Mammary microvascular endothelial cell (primary cell): Measurements from ENCODE around the gene CDC25B. TPM values are rescaled to one million over a fixed set of nuclear protein-coding genes. Genes with fewer than 3 reads are reported as not detected.

ENCODE experiments used
- total RNA-seq: library from RNA; depleted of rRNA; stranded (reverse); fragments of >200 nt; gene quantifications from 2 replicates; pipeline ENCODE4 v1.2.3, GENCODE V29; 2015

CDC25B gene
- total RNA-seq = 59.7 and 65.4 TPM in 2 replicates

GRCh38 chr20:3795511-3796468 lies at the start of gene CDC25B:
Gene CDC25B, plus strand, starts transcription at chr20:3796310. Its CDS starts 222 bp downstream, at chr20:3796532.

GRCh38 chr20:3767427-3768341 lies 28.4 kb upstream of the CDC25B start, which contains the start of gene ADISSP:
Gene ADISSP, minus strand, starts transcription at chr20:3767753. Its CDS starts 7,653 bp downstream, at chr20:3760100.

GRCh38 chr20:3781153-3781910 lies 14.8 kb upstream of the CDC25B start, which contains the start of gene SPEF1:
Gene SPEF1, minus strand, starts transcription at chr20:3781448. Its CDS starts 161 bp downstream, at chr20:3781287.

GRCh38 chr20:3786665-3787323 lies 9.3 kb upstream of the CDC25B start, which contains the start of gene CENPB:
Gene CENPB, minus strand, starts transcription at chr20:3786740. Its CDS starts 257 bp downstream, at chr20:3786483.

GRCh38 chr20:3820048-3820900 lies 24.2 kb downstream of the CDC25B start, which contains the start of gene AP5S1:
Gene AP5S1, plus strand, starts transcription at chr20:3820547. Its CDS starts 1,571 bp downstream, at chr20:3822118.

GRCh38 chr20:3846740-3847428 lies 50.8 kb downstream of the CDC25B start, which contains the start of gene MAVS:
Gene MAVS, plus strand, starts transcription at chr20:3846834. Its CDS starts 7,791 bp downstream, at chr20:3854625.

Other genes with a start within 250 kb of the CDC25B start
- not detected in 2 replicates for gene GFRA4, start 132.9 kb upstream of the CDC25B start, total RNA-seq
- gene ADAM33, start 114.3 kb upstream of the CDC25B start, total RNA-seq = not detected in 2 replicates
- gene SIGLEC1, start 83.7 kb upstream of the CDC25B start, total RNA-seq = not detected in 2 replicates
- gene HSPA12B, start 63.6 kb upstream of the CDC25B start, total RNA-seq = 49.3 and 50.2 TPM in 2 replicates
- 56.4 and 56.9 TPM in 2 replicates for gene ADISSP, start 28.6 kb upstream of the CDC25B start, total RNA-seq
- gene SPEF1, start 14.9 kb upstream of the CDC25B start, total RNA-seq = not detected in 2 replicates
- gene CENPB, start 9.6 kb upstream of the CDC25B start, total RNA-seq = 97.8 and 101 TPM in 2 replicates
- 23.5 and 26.3 TPM in 2 replicates for gene AP5S1, start 24.2 kb downstream of the CDC25B start, total RNA-seq
- gene MAVS, start 50.5 kb downstream of the CDC25B start, total RNA-seq = 23.9 and 28.4 TPM in 2 replicates
- 40.6 and 49.6 TPM in 2 replicates for gene PANK2, start 93.1 kb downstream of the CDC25B start, total RNA-seq
- gene RNF24, start 219.2 kb downstream of the CDC25B start, total RNA-seq = 5.4 and 10.1 TPM in 2 replicates